ENCODE measurements around the gene ASXL1. TPM values are rescaled to one million over a fixed set of nuclear protein-coding genes. Genes with fewer than 3 reads are reported as not detected.

The ASXL1 gene
- total RNA-seq, 1 donor: 68.8 TPM

- Histone ChIP-seq H3K27ac (ENCODE audit: low read depth, low read length) (no peak overlapping the region), H3K4me2 (ENCODE audit: insufficient read depth, low read length) (peak overlapping the region; percentile 80), H4K20me1 (ENCODE audit: insufficient read depth, low read length) (peaks cover 47% of the 10 kb centered on the region), H3K4me1 (ENCODE audit: insufficient read depth, low read length) (peaks cover 4% of the 10 kb centered on the region), H2AFZ (ENCODE audit: low read length) (no peak overlapping the region), H3K9me3 (ENCODE audit: low read depth, low read length) (no peaks in the 10 kb centered on the region), H3K27me3 (ENCODE audit: insufficient read depth, low read length) (peaks cover 4% of the 10 kb centered on the region), H3K4me3 (ENCODE audit: insufficient read depth, low read length) (peak overlapping the region; percentile 83), H3K36me3 (ENCODE audit: insufficient read depth, low read length) (no peaks in the 10 kb centered on the region), H3K79me2 (ENCODE audit: insufficient read depth, low read length) (peaks cover 51% of the 10 kb centered on the region)
- no peak for TF ChIP-seq CTCF (IDR thresholded peaks at IDR 0.05; ENCODE audit: extremely low read depth, low read depth, low read length)
- DNase-seq (ENCODE audit: insufficient read length, low spot score, missing footprints): peak; percentile 78
These were observed 123.4 kb downstream of the ASXL1 start for GRCh38 chr20:32481311-32482142.

- Histone ChIP-seq H2AFZ (ENCODE audit: low read length) (no peak overlapping the region), H4K20me1 (ENCODE audit: insufficient read depth, low read length) (peaks cover 44% of the 10 kb centered on the region), H3K27ac (ENCODE audit: low read depth, low read length) (no peak overlapping the region), H3K9me3 (ENCODE audit: low read depth, low read length) (no peaks in the 10 kb centered on the region), H3K79me2 (ENCODE audit: insufficient read depth, low read length) (peaks cover 45% of the 10 kb centered on the region), H3K36me3 (ENCODE audit: insufficient read depth, low read length) (no peaks in the 10 kb centered on the region), H3K27me3 (ENCODE audit: insufficient read depth, low read length) (peaks cover 4% of the 10 kb centered on the region), H3K4me3 (ENCODE audit: insufficient read depth, low read length) (peak overlapping the region; percentile 83), H3K4me1 (ENCODE audit: insufficient read depth, low read length) (peaks cover 4% of the 10 kb centered on the region), H3K4me2 (ENCODE audit: insufficient read depth, low read length) (peak overlapping the region; percentile 80)
- no peak for TF ChIP-seq CTCF (IDR thresholded peaks at IDR 0.05; ENCODE audit: extremely low read depth, low read depth, low read length)
- DNase-seq (ENCODE audit: insufficient read length, low spot score, missing footprints): peak; percentile 78
These were observed 124.0 kb downstream of the ASXL1 start for GRCh38 chr20:32482143-32482441.

GRCh38 chr20:32482442-32483261 lies 124.5 kb downstream of the ASXL1 start:
- Histone ChIP-seq H3K4me1 (ENCODE audit: insufficient read depth, low read length) (peaks cover 4% of the 10 kb centered on the region), H3K27ac (ENCODE audit: low read depth, low read length) (no peak overlapping the region), H3K79me2 (ENCODE audit: insufficient read depth, low read length) (peaks cover 39% of the 10 kb centered on the region), H3K9me3 (ENCODE audit: low read depth, low read length) (no peaks in the 10 kb centered on the region), H3K36me3 (ENCODE audit: insufficient read depth, low read length) (no peaks in the 10 kb centered on the region), H3K4me2 (ENCODE audit: insufficient read depth, low read length) (peak overlapping the region; percentile 80), H3K27me3 (ENCODE audit: insufficient read depth, low read length) (peaks cover 5% of the 10 kb centered on the region), H2AFZ (ENCODE audit: low read length) (peak overlapping the region; percentile 56), H4K20me1 (ENCODE audit: insufficient read depth, low read length) (peaks cover 38% of the 10 kb centered on the region), H3K4me3 (ENCODE audit: insufficient read depth, low read length) (peak overlapping the region; percentile 83)
- DNase-seq (ENCODE audit: insufficient read length, low spot score, missing footprints): peak; percentile 82
- no peak for TF ChIP-seq CTCF (IDR thresholded peaks at IDR 0.05; ENCODE audit: extremely low read depth, low read depth, low read length)

Measured in osteoblast (primary cell).